IPS-18c (cell line): ENCODE data around the gene BATF3.
"Not testable (repeated sequence)": the region's sequence is repeated elsewhere in the genome, so short reads cannot be mapped to it uniquely, and the experiment has no call there.

Experiments
- H3K4me3 ChIP-seq: 2 replicates; pipeline ENCODE4 v1.7.0; 2013; ENCODE audit warnings: low read depth, mild to moderate bottlenecking, low read length, moderate library complexity; ENCODE audit not compliant: insufficient read depth
- H3K9me3 ChIP-seq: one replicate; pipeline ENCODE4 v1.6.1; 2013; ENCODE audit warnings: mild to moderate bottlenecking, low read length, moderate library complexity; ENCODE audit not compliant: control insufficient read depth, insufficient read depth

The BATF3 gene

GRCh38 chr1:212699625-212700222 is at the start of gene BATF3:
Gene BATF3 (minus strand): TSS chr1:212699840. CDS start chr1:212699762, 78 bp downstream.
- Histone ChIP-seq H3K9me3 (peaks cover 2% of the 10 kb centered on the region), H3K4me3 (peak within 1 kb of the TSS; percentile 47)

DNA sequence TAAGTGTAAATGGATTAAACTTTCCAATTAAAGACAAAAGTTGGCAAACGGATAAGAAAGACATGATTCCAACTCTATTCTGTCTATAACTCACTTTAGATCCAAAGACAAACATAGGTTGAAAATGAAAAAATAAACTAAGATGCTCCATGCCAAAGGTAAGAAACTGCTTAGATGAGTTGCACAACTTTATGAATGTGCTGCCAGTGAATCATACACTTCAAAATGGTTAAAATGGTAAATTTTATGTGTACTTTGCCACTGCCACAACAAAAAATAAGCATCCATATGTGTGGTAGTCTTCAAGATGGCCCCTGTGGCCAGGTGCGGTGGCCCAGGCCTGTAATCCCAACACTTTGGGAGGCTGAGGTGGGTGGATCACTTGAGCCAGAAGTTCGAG is 46.9 kb upstream of the BATF3 start:
- Histone ChIP-seq H3K4me3 (no peak overlapping the region), H3K9me3 (no peaks in the 10 kb centered on the region)

DNA sequence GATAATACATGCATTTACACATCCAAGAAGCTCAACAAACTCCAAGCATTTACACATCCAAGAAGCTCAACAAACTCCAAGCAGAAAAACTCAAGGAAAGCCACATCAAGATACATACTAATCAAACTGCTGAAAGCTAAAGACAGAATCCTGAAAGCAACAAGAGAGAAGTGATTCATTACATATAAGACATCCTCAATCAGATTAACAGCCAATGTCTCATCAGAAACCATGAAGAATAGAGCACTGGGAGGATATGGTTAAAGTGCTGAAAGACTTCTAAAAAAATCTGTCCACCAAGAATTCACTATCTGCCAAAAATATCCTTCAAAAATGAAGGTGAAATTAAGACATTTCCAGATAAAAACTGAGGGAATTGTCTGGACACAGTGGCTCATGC is 45.7 kb upstream of the BATF3 start:
- Histone ChIP-seq H3K4me3 (no peak overlapping the region), H3K9me3 (no peaks in the 10 kb centered on the region)

GRCh38 chr1:212743901-212744475 is 44.3 kb upstream of the BATF3 start:
- Histone ChIP-seq H3K4me3 (no peak overlapping the region), H3K9me3 (no peaks in the 10 kb centered on the region)

DNA sequence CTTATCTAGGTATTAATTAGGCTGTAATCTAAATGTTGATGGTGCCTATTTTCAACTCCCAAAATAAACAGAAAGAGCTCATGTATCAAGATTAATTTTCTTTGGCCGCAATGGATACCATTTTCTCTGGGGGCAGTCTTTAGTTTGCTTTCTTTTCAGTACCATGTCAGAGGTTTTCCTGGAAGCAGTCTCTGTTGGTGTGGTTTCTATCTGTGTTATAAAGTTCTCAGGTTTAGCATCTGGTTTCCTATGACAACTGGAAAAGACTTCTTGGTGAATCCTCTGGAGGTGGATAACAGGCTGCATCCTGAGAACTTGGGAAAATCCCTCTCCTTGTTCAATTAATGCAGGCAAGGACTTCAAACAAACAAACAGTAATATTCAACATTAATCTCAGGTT is 38.7 kb upstream of the BATF3 start:
- Histone ChIP-seq H3K4me3 (no peak overlapping the region), H3K9me3 (no peaks in the 10 kb centered on the region)

DNA sequence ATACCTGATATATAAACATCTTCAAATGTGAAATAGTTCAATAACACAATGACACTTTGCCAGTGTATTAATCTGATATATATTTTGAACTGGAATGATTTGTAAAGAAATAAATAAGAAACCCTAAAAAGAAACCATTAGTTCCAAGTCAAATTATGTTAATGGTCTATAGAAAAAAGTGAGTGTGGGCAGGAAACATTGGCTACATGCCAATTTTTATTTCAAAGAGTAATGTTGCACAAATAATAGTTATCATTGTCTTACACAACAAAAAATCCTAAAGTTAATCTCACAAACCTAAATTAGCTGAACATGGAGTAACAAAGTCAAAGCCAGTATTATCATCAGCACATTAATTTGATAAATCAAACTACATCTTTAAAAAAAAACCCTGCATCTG is 37.9 kb upstream of the BATF3 start:
- Histone ChIP-seq H3K4me3 (no peak overlapping the region), H3K9me3 (no peaks in the 10 kb centered on the region)

DNA sequence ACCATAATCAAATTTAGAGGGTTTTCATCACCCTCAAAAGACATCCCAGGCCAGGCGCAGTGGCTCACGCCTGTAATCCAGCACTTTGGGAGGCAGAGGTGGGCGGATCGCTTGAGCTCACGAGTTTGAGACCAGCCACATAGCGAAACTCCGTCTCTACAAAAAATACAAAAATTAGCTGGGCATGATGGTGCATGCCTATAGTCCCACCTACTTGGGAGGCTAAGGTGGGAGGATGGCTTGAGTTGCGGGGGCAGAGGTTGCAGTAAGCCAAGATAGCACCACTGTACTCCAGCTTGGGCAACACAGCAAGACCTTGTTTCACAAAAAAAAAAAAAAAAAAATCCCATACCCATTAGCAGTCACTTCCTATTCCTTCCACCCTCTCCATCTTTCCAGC is 33.5 kb upstream of the BATF3 start:
- no peak overlapping the region for H3K4me3 ChIP-seq

GRCh38 chr1:212731630-212732029 is 32.0 kb upstream of the BATF3 start:
- H3K9me3 ChIP-seq = no peaks in the 10 kb centered on the region
- no peak overlapping the region for H3K4me3 ChIP-seq

More for the DNA sequence above, 33.5 kb upstream of the BATF3 start:
- H3K9me3 ChIP-seq = no peaks in the 10 kb centered on the region

DNA sequence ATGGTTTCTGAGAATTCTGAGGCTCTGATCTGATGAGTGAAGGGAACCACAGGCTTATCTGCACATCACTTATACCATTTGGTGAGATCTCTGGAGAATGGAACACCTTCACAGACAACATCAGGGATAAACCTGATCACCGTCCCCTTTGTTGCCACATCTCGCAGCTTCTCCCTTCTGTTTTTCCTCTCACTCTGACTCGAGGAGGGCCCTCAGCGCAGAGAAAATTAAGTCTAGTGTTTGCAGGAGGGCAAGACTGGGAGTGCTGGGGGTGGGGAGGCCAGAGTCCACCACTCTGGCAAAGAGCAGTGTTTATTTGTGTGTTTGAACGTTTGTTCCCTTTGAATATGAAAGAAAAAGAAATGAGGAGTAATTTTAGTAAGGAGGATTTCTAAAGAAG is 29.0 kb upstream of the BATF3 start:
- no peak overlapping the region for H3K4me3 ChIP-seq

DNA sequence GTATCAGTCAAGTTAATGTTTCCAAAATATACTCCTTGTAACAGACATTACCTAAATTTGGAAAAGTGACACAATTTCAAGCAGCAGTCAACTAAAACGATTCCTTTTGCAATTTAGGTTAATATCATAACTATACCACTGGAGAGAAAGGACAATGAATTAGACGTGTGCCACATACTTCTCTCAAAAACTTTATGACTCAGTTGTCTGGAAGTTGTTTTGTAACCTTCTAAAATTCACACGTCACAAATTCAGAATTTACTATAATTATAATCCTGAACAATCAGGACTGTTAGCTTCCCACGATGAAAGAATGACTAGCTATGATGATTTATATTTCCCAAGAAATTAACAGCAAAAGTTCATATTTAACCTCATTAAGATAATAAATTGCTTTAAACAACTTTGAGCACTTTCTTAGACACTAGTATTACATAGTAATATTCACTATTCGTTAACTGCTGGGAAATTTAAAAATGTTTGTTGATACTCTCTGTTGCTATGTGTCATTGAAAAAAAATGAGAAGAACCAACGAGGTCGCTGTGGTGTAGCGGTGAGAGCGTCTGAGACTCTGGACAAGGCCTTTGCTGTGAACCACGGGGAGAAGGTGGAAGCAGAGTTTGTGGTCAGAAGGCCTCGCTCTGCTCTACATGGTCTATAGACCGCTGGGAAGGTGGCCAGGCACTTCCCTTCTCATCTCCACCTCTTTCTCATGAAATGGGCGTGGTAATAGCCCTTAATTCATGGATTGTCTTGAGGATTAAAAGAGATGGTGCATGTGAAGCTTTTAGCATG is 27.9 kb upstream of the BATF3 start:
- Histone ChIP-seq H3K9me3 (no peaks in the 10 kb centered on the region), H3K4me3 (no peak overlapping the region)

More for the DNA sequence above, 29.0 kb upstream of the BATF3 start:
- H3K9me3 ChIP-seq = no peaks in the 10 kb centered on the region

GRCh38 chr1:212724679-212725078 is 25.0 kb upstream of the BATF3 start:
- not testable (repeated sequence) for H3K4me3 ChIP-seq, H3K9me3 ChIP-seq

GRCh38 chr1:212722270-212722957 is 22.8 kb upstream of the BATF3 start:
- H3K9me3 ChIP-seq = no peaks in the 10 kb centered on the region
- no peak overlapping the region for H3K4me3 ChIP-seq

DNA sequence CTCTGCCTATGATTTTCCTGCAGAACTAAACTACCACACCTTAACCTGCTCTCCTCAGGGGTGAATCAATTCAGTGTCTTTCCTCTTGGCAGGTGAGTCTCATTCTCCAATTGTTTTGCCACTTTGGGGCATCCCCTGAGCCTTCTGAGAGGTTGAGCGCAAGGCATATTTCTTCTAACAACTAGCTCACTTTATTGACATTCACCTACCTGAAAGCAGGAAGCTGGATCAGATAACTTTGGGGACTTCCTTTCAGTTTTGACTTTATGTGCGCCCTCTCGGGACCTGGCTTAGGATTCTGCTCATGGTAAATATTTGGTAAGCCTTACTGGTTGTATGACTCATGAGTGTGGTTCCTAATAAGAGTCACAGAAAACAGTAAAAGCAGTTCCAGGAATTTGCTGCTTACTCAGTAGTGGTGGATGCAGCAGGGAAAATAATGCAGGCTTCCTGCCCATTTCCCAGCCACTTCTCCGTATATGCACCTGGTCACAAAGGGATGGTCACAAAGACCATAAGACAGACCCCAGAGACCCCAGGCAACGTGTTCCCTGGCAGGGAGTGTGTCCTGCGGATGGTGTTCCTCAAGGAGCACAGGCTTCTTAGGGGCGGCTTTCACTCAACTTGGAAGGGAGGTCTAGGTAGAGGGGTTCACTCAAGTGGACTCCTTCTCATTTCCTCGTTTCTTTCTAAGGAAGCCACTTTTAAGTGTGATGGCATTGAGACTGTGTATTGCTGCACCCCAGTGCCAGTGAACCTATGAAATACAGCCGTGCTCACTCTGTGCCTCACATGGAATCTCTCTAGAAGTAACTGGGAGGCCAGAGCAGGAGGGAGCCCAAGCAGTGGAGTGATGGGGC is 22.0 kb upstream of the BATF3 start:
- H3K9me3 ChIP-seq = no peaks in the 10 kb centered on the region
- H3K4me3 ChIP-seq = no peak overlapping the region

- Histone ChIP-seq H3K9me3 (no peaks in the 10 kb centered on the region), H3K4me3 (no peak overlapping the region)
Measured at GRCh38 chr1:212719633-212720032, 20.0 kb upstream of the BATF3 start.

DNA sequence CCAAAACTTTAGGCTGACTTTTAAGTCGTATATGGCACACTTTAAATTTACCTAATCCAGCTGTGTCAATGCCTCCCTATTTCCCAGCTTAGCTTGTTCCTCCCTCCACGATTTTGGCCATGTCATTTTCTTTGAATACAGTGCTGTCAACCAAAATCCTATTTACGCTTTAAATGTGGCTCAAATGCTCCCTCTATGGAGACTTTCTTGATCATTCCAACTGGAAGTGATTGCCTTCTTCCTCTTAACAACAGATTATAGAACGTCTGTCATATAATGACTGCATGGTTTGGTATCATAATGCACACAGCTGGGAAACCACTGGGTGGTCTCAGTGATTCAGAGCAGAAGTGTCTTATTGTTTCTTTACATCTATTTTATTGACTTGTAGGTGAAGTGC is 18.9 kb upstream of the BATF3 start:
- Histone ChIP-seq H3K9me3 (no peaks in the 10 kb centered on the region), H3K4me3 (no peak overlapping the region)

DNA sequence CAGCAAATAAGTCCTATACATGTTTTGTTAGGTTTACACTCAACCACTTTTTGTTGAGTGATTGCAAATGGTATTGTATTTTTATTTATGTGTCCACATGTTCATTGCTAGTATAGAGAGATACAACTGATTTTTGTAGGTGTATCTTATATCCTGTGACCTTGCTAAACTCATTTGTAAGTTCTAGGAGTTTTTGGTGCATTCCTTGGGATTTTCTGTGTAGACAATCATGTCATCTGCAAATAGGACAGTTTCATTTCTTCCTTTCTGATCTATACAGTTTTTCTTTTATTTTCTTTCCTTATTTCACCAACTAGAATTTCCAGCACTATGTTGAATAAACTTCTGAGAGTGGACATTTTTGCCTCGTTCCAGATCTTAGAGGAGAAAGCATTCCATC is 16.5 kb upstream of the BATF3 start:
- Histone ChIP-seq H3K9me3 (no peaks in the 10 kb centered on the region), H3K4me3 (no peak overlapping the region)
